ENCODE data around the gene FRMD4A.

Gene FRMD4A

GRCh38 chr10:13669182-13669855 lies 661.4 kb downstream of the FRMD4A start:
- H3K27ac Mint-ChIP-seq, result no peak overlapping the region
- H3K4me1 Mint-ChIP-seq, result no peaks in the 10 kb centered on the region
- H3K36me3 Mint-ChIP-seq, result peaks cover 5% of the 10 kb centered on the region
- no peaks in the 10 kb centered on the region for H3K9me3 Mint-ChIP-seq
- ATAC-seq (ENCODE audit: low read depth) (no peak), DNase-seq (ENCODE audit: low spot score in 2 of 2) (no peak)
- H3K4me3 Mint-ChIP-seq, result no peak overlapping the region
- H3K27me3 Mint-ChIP-seq, result no peaks in the 10 kb centered on the region

GRCh38 chr10:13668126-13668525 lies 662.6 kb downstream of the FRMD4A start:
- Mint-ChIP-seq H3K4me1 (no peaks in the 10 kb centered on the region), H3K4me3 (no peak overlapping the region)
- DNase-seq (ENCODE audit: low spot score in 2 of 2), result no peak

GRCh38 chr10:13665516-13666262 lies 665.0 kb downstream of the FRMD4A start:
- ATAC-seq (ENCODE audit: low read depth) (no peak), DNase-seq (ENCODE audit: low spot score in 2 of 2) (no peak)
- H3K9me3 Mint-ChIP-seq, result no peaks in the 10 kb centered on the region
- no peaks in the 10 kb centered on the region for H3K4me1 Mint-ChIP-seq
- H3K36me3 Mint-ChIP-seq, result peaks cover 5% of the 10 kb centered on the region
- H3K4me3 Mint-ChIP-seq, result no peak overlapping the region
- no peak overlapping the region for H3K27ac Mint-ChIP-seq
- H3K27me3 Mint-ChIP-seq, result no peaks in the 10 kb centered on the region

More at GRCh38 chr10:13668126-13668525, 662.6 kb downstream of the FRMD4A start:
- peaks cover 5% of the 10 kb centered on the region for H3K36me3 Mint-ChIP-seq
- no peaks in the 10 kb centered on the region for H3K27me3 Mint-ChIP-seq
- no peak for ATAC-seq (ENCODE audit: low read depth)
- H3K9me3 Mint-ChIP-seq, result no peaks in the 10 kb centered on the region
- H3K27ac Mint-ChIP-seq, result no peak overlapping the region

GRCh38 chr10:13661256-13661655 lies 669.5 kb downstream of the FRMD4A start:
- Mint-ChIP-seq H3K4me1 (peaks cover 7% of the 10 kb centered on the region), H3K36me3 (no peaks in the 10 kb centered on the region), H3K27ac (peak overlapping the region; percentile 45), H3K9me3 (no peaks in the 10 kb centered on the region), H3K4me3 (no peak overlapping the region), H3K27me3 (no peaks in the 10 kb centered on the region)
- ATAC-seq (ENCODE audit: low read depth) (no peak), DNase-seq (ENCODE audit: low spot score in 2 of 2) (no peak)

GRCh38 chr10:13660551-13660920 lies 670.2 kb downstream of the FRMD4A start:
- Mint-ChIP-seq H3K4me1 (peaks cover 7% of the 10 kb centered on the region), H3K27me3 (no peaks in the 10 kb centered on the region), H3K4me3 (no peak overlapping the region), H3K36me3 (no peaks in the 10 kb centered on the region), H3K27ac (peak overlapping the region; percentile 6), H3K9me3 (no peaks in the 10 kb centered on the region)
- DNase-seq (ENCODE audit: low spot score in 2 of 2) (no peak), ATAC-seq (ENCODE audit: low read depth) (no peak)

GRCh38 chr10:13659887-13660550 lies 670.7 kb downstream of the FRMD4A start:
- Mint-ChIP-seq H3K27ac (peak overlapping the region; percentile 6), H3K36me3 (no peaks in the 10 kb centered on the region), H3K4me3 (no peak overlapping the region), H3K27me3 (no peaks in the 10 kb centered on the region), H3K4me1 (peaks cover 7% of the 10 kb centered on the region), H3K9me3 (no peaks in the 10 kb centered on the region)
- ATAC-seq (ENCODE audit: low read depth) (peak; percentile 73), DNase-seq (ENCODE audit: low spot score in 2 of 2) (peak; percentile 70 to 76)

GRCh38 chr10:13658871-13659685 lies 671.6 kb downstream of the FRMD4A start:
- H3K27ac Mint-ChIP-seq, result no peak overlapping the region
- no peak overlapping the region for H3K4me3 Mint-ChIP-seq
- no peak for ATAC-seq (ENCODE audit: low read depth)
- H3K27me3 Mint-ChIP-seq, result no peaks in the 10 kb centered on the region
- H3K4me1 Mint-ChIP-seq, result peaks cover 7% of the 10 kb centered on the region
- H3K9me3 Mint-ChIP-seq, result no peaks in the 10 kb centered on the region
- no peak for DNase-seq (ENCODE audit: low spot score in 2 of 2)
- no peaks in the 10 kb centered on the region for H3K36me3 Mint-ChIP-seq

- Mint-ChIP-seq H3K4me1 (peaks cover 7% of the 10 kb centered on the region), H3K27me3 (no peaks in the 10 kb centered on the region), H3K9me3 (no peaks in the 10 kb centered on the region), H3K36me3 (no peaks in the 10 kb centered on the region), H3K4me3 (no peak overlapping the region), H3K27ac (no peak overlapping the region)
- ATAC-seq (ENCODE audit: low read depth) (no peak), DNase-seq (ENCODE audit: low spot score in 2 of 2) (no peak)
These were observed 672.5 kb downstream of the FRMD4A start for GRCh38 chr10:13658264-13658663.

GRCh38 chr10:13657101-13657680 lies 673.5 kb downstream of the FRMD4A start:
- Mint-ChIP-seq H3K4me3 (no peak overlapping the region), H3K27me3 (no peaks in the 10 kb centered on the region), H3K9me3 (no peaks in the 10 kb centered on the region), H3K36me3 (no peaks in the 10 kb centered on the region), H3K4me1 (peaks cover 7% of the 10 kb centered on the region), H3K27ac (no peak overlapping the region)
- no peak for DNase-seq (ENCODE audit: low spot score in 2 of 2)
- ATAC-seq (ENCODE audit: low read depth), result no peak

- Mint-ChIP-seq H3K36me3 (no peaks in the 10 kb centered on the region), H3K4me1 (peaks cover 7% of the 10 kb centered on the region), H3K4me3 (no peak overlapping the region), H3K27me3 (no peaks in the 10 kb centered on the region), H3K9me3 (no peaks in the 10 kb centered on the region), H3K27ac (no peak overlapping the region)
- no peak for ATAC-seq (ENCODE audit: low read depth)
- DNase-seq (ENCODE audit: low spot score in 2 of 2), result no peak
These were observed 674.2 kb downstream of the FRMD4A start for GRCh38 chr10:13656337-13657100.

GRCh38 chr10:13654846-13655245 lies 675.9 kb downstream of the FRMD4A start:
- Mint-ChIP-seq H3K27ac (no peak overlapping the region), H3K4me3 (no peak overlapping the region)

GRCh38 chr10:13654118-13654830 lies 676.5 kb downstream of the FRMD4A start:
- no peak for DNase-seq (ENCODE audit: low spot score in 2 of 2)
- Mint-ChIP-seq H3K4me3 (no peak overlapping the region), H3K4me1 (no peaks in the 10 kb centered on the region), H3K9me3 (no peaks in the 10 kb centered on the region), H3K36me3 (peaks cover 5% of the 10 kb centered on the region), H3K27ac (no peak overlapping the region), H3K27me3 (no peaks in the 10 kb centered on the region)
- no peak for ATAC-seq (ENCODE audit: low read depth)

More at GRCh38 chr10:13654846-13655245, 675.9 kb downstream of the FRMD4A start:
- no peaks in the 10 kb centered on the region for H3K27me3 Mint-ChIP-seq
- H3K36me3 Mint-ChIP-seq, result peaks cover 5% of the 10 kb centered on the region
- ATAC-seq (ENCODE audit: low read depth) (no peak), DNase-seq (ENCODE audit: low spot score in 2 of 2) (no peak)
- H3K9me3 Mint-ChIP-seq, result no peaks in the 10 kb centered on the region
- H3K4me1 Mint-ChIP-seq, result peaks cover under 1% of the 10 kb centered on the region

Measured in memory B cell (primary cell).